ENCODE measurements around the gene TAS1R3. TPM values are rescaled to one million over a fixed set of nuclear protein-coding genes. Genes with fewer than 3 reads are reported as not detected.

TAS1R3 gene
- total and polyA plus RNA-seq, 2 experiments from 2014 or later = 0.14 TPM; not detected in 1

DNA sequence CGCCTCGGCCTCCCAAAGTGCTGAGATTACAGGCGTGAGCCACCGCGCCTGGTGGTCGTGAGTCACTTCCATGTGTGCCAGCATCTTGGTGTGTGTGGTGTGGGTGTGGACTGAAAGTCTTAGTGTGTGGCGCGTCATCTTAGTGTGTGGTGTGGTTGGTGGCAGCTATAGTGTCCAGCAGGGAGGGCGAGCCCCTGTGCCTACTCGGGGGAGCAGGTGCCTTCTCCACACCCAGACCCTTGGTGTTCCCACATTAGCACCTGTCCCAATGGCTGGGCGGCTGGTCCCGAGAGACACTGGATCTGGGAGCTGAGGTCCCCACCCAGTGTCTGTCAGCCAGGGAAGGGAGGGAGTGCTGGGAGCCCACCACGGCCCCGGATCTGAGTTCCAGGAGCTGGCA lies 48.1 kb upstream of the TAS1R3 start:
- no peak for DNase-seq (ENCODE audit: low spot score)
- no peak overlapping the region for H3K27ac Mint-ChIP-seq

DNA sequence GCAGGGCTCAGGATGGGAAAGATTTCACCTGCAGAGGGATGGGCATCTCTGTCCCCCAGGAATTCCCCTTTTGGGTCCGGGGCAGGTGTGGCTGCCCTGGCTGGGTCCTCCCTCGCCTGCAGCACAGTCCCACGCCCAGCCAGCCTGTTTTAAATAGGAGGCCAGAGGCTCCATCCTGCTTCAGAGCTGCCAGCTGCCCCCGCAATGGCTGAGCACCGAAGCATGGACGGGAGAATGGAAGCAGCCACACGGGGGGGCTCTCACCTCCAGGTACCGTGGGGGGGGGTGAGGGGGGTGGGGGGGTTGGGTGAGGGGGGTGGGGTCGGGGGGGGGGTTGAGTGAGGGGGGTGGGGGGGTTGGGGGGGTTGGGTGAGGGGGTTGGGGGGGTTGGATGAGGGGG lies 47.3 kb upstream of the TAS1R3 start:
- Histone ChIP-seq H3K4me1 (ENCODE audit: insufficient read depth) (no peaks in the 10 kb centered on the region), H3K4me2 (no peak overlapping the region), H2AFZ (no peak overlapping the region), H3K27me3 (ENCODE audit: insufficient read depth) (no peaks in the 10 kb centered on the region), H3K36me3 (ENCODE audit: insufficient read depth) (no peaks in the 10 kb centered on the region), H3K9me2 (ENCODE audit: insufficient read depth) (no peaks in the 10 kb centered on the region), H3K79me2 (replicated peaks; ENCODE audit: insufficient read depth) (no peaks in the 10 kb centered on the region), H3K27ac (ENCODE audit: low read depth) (no peak overlapping the region), H3F3A (replicated peaks; ENCODE audit: low read depth) (no peaks in the 10 kb centered on the region), H3K4me3 (no peak overlapping the region), H4K20me1 (replicated peaks; ENCODE audit: insufficient read depth) (no peaks in the 10 kb centered on the region)
- DNase-seq (ENCODE audit: low spot score) (peak; percentile 64), ATAC-seq (peak; percentile 45)
- Mint-ChIP-seq H3K27ac (no peak overlapping the region), H3K9me3 (no peaks in the 10 kb centered on the region), H3K4me1 (no peaks in the 10 kb centered on the region; the same call in 2 of the 3 replicates), H3K27me3 (ENCODE audit: insufficient read depth, low read depth, poor library complexity) (peaks cover 8% of the 10 kb centered on the region), H3K4me3 (no peak overlapping the region), H3K36me3 (ENCODE audit: low read depth) (no peaks in the 10 kb centered on the region)
- TF ChIP-seq, protein P1, sequence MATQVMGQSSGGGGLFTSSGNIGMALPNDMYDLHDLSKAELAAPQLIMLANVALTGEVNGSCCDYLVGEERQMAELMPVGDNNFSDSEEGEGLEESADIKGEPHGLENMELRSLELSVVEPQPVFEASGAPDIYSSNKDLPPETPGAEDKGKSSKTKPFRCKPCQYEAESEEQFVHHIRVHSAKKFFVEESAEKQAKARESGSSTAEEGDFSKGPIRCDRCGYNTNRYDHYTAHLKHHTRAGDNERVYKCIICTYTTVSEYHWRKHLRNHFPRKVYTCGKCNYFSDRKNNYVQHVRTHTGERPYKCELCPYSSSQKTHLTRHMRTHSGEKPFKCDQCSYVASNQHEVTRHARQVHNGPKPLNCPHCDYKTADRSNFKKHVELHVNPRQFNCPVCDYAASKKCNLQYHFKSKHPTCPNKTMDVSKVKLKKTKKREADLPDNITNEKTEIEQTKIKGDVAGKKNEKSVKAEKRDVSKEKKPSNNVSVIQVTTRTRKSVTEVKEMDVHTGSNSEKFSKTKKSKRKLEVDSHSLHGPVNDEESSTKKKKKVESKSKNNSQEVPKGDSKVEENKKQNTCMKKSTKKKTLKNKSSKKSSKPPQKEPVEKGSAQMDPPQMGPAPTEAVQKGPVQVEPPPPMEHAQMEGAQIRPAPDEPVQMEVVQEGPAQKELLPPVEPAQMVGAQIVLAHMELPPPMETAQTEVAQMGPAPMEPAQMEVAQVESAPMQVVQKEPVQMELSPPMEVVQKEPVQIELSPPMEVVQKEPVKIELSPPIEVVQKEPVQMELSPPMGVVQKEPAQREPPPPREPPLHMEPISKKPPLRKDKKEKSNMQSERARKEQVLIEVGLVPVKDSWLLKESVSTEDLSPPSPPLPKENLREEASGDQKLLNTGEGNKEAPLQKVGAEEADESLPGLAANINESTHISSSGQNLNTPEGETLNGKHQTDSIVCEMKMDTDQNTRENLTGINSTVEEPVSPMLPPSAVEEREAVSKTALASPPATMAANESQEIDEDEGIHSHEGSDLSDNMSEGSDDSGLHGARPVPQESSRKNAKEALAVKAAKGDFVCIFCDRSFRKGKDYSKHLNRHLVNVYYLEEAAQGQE (IDR thresholded peaks at IDR 0.05; ENCODE audit: unreplicated experiment) = no peak
- TF ChIP-seq EZH2 (IDR thresholded peaks at IDR 0.05; ENCODE audit: low read depth, unreplicated experiment) = no peak
- TF ChIP-seq ZNF331 (CRISPR knock-in tag; IDR thresholded peaks at IDR 0.05; ENCODE audit: low read depth) = no peak
- no peak for TF ChIP-seq JUNB (IDR thresholded peaks at IDR 0.05; ENCODE audit: unreplicated experiment)
- no peak for TF ChIP-seq ZNF114 (CRISPR knock-in tag; IDR thresholded peaks at IDR 0.05)
- no peak for TF ChIP-seq STAT1 (IDR thresholded peaks at IDR 0.05; ENCODE audit: unreplicated experiment)
- no peak for TF ChIP-seq POLR2AphosphoS5 (IDR thresholded peaks at IDR 0.05; ENCODE audit: low read depth)
- TF ChIP-seq, protein P2, sequence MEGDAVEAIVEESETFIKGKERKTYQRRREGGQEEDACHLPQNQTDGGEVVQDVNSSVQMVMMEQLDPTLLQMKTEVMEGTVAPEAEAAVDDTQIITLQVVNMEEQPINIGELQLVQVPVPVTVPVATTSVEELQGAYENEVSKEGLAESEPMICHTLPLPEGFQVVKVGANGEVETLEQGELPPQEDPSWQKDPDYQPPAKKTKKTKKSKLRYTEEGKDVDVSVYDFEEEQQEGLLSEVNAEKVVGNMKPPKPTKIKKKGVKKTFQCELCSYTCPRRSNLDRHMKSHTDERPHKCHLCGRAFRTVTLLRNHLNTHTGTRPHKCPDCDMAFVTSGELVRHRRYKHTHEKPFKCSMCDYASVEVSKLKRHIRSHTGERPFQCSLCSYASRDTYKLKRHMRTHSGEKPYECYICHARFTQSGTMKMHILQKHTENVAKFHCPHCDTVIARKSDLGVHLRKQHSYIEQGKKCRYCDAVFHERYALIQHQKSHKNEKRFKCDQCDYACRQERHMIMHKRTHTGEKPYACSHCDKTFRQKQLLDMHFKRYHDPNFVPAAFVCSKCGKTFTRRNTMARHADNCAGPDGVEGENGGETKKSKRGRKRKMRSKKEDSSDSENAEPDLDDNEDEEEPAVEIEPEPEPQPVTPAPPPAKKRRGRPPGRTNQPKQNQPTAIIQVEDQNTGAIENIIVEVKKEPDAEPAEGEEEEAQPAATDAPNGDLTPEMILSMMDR (conservative IDR thresholded peaks at IDR 0.05; ENCODE audit: low read depth in 2 of 2) = no peak; a peak in 1 of 4 replicates
- TF ChIP-seq EZH2phosphoT487 (IDR thresholded peaks at IDR 0.05; ENCODE audit: unreplicated experiment) = no peak
- no peak for TF ChIP-seq NANOG (IDR thresholded peaks at IDR 0.05; ENCODE audit: borderline replicate concordance)
- no peak for TF ChIP-seq ETS1 (IDR thresholded peaks at IDR 0.05)

More for the DNA sequence above, 48.1 kb upstream of the TAS1R3 start:
- Mint-ChIP-seq H3K4me3 (no peak overlapping the region), H3K9me3 (no peaks in the 10 kb centered on the region), H3K4me1 (no peaks in the 10 kb centered on the region; the same call in 2 of the 3 replicates), H3K27me3 (ENCODE audit: insufficient read depth, low read depth, poor library complexity) (peaks cover 11% of the 10 kb centered on the region), H3K36me3 (ENCODE audit: low read depth) (no peaks in the 10 kb centered on the region)
- Histone ChIP-seq H3K27me3 (ENCODE audit: insufficient read depth) (no peaks in the 10 kb centered on the region), H3K9me2 (ENCODE audit: insufficient read depth) (no peaks in the 10 kb centered on the region), H3K4me1 (ENCODE audit: insufficient read depth) (no peaks in the 10 kb centered on the region), H3K27ac (ENCODE audit: low read depth) (no peak overlapping the region), H2AFZ (no peak overlapping the region), H3K4me2 (no peak overlapping the region), H3K36me3 (ENCODE audit: insufficient read depth) (no peaks in the 10 kb centered on the region), H3K79me2 (replicated peaks; ENCODE audit: insufficient read depth) (no peaks in the 10 kb centered on the region), H3K4me3 (no peak overlapping the region), H3F3A (replicated peaks; ENCODE audit: low read depth) (no peaks in the 10 kb centered on the region), H4K20me1 (replicated peaks; ENCODE audit: insufficient read depth) (no peaks in the 10 kb centered on the region)
- no peak for ATAC-seq
- TF ChIP-seq JUNB (IDR thresholded peaks at IDR 0.05; ENCODE audit: unreplicated experiment) = no peak
- no peak for TF ChIP-seq ETS1 (IDR thresholded peaks at IDR 0.05)
- no peak for TF ChIP-seq STAT1 (IDR thresholded peaks at IDR 0.05; ENCODE audit: unreplicated experiment)
